ENCODE measurements around the gene CCL24.
"Not testable (repeated sequence)": the region's sequence is repeated elsewhere in the genome, so short reads cannot be mapped to it uniquely, and the experiment has no call there.

The CCL24 gene, protein sequence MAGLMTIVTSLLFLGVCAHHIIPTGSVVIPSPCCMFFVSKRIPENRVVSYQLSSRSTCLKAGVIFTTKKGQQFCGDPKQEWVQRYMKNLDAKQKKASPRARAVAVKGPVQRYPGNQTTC

DNA sequence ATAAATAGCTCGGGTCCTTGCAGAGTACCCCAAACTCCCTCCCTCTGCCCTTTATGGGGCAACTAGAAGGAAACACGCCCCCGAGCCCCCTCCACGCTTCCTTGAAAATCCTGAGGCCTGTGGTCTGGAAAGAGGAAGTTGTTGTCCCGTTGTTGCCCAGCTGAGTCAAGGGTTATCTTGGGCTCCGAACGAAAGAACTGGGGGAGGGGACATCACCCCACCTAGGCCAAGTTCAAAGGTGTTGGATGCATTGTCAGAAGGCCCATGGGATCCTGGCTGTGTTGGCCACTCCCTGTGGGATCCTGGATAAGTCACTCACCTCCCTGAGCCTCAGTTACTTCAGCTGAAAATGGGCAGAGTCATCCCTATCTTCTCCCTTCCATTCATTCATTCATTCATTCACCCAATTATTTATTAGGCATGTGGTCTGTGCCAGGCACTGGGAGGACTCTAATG lies at the start of gene CCL24:
Gene CCL24, minus strand, starts transcription at position 26 of the 456 bp plus-strand sequence. CDS start 91 bp downstream, outside the sequence.
- DNase-seq (ENCODE audit: low read depth): no peak

DNA sequence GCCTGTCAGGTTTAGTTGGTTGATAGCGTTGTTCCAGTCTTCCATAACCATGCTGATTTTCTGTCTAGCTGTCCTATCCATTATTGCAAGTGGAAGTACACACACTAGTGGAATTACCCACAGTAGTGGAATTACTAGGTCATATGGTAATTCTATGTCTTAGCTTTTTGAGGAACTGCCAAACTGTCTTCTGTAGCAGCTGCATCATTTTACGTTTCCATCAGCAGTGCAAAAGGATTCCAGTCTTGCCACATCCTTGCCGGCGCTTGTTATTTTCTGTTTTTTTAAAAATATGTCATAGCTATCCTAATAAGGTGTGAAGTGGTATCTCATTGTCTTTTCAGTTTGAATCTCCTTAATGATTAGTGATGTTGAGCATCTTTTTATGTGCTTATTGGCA lies 48.0 kb upstream of the CCL24 start:
- DNase-seq (ENCODE audit: low read depth): peak; percentile 87

DNA sequence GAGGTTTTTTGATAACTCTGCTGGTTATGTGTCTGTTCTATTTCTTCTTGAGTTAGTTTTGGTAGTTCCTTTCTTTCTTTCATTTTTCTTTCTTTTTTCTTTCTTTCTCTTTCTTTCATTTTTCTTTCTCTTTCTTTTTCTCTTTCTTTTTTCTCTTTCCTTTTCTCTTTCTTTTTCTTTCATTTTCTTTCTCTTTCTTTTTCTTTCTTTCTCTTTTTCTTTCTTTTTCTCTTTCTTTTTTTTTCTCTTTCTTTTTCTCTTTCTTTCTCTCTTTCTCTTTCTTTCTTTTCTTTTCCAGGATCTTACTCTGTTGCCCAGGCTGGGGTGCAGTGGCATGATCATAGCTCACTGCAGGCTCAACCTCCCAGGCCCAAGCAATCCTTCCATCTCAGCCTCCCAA lies 44.8 kb upstream of the CCL24 start:
- no peak for DNase-seq (ENCODE audit: low read depth)

DNA sequence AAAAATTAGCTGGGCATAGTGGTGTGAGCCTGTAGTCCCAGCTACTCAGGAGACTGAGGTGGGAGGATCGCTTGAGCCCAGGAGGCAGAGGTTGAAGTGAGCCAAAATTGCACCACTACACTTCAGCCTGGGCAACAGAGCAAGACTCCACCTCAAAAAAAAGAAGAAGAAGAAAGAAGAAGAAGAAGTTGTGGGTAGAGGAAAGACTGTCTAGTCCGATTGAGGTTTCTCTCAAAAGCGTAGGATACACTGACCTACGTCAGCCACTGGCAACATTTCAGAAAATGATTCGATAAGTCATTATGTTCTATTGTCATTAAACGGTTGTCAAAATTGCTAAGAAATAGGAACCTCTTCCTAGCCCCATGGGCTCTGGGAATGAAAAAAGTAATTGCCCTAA lies 42.9 kb upstream of the CCL24 start:
- DNase-seq (ENCODE audit: low read depth): no peak

DNA sequence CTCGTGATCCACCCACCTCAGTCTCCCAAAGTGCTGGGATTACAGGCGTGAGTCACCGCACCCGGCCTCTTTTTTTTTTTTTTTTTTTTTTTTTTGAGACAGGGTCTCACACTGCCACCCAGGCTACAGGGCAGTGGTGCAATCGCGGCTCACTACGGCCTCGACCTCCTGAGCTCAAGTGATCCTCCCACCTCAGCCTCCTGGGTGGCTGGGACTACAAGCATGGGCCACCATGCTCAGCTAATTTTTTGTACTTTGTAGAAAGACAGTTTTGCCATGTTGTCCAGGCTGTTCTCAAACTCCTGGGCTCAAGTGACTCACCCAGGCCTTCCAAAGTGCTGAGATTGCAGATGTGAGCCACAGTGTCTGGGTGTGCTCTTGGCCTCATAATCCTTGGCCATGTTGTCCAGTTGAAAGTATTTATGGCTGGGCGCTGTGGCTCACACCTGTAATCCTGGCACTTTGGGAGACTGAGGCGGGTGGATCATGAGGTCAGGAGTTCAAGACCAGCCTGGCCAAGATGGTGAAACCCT lies 41.3 kb upstream of the CCL24 start:
- DNase-seq (ENCODE audit: low read depth): peak; percentile 61

DNA sequence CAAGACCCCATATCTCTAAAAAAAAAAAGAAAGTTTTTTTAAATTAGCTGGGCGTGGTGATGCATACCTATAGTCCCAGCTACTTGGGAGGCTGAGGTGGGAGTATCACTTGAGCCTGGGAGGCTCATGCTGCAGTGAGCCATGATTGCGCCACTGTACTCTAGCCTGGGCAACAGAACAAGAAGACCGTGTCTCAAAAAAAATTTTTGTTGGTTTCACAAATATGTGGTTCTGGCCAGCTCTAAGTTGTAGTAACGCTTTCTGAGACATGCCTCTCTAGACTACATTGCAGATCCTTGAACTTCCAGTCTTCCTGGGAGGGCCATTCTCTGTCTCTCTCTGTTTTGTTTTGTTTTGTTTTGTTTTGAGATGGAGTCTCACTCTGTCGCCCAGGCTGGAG lies 40.6 kb upstream of the CCL24 start:
- peak; percentile 92 for DNase-seq (ENCODE audit: low read depth)

DNA sequence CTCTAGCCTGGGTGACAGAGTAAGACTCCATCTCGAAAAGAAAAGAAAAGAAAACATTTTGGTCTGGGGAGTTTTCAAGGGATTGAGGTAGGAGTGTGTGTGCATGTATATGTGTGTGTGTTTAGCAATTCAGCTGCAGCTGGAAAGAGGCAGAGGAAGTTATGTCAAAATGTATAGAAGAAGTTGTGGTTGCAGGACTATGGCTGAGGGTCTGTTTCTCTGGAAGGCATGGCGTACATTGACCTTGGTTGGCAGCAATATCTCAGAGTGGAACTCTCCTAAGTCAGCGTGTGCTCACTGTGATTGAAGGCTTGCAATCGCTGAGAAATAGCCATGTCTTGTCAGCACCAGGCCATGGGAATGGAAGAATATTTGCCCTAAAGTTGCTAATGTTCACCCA lies 36.6 kb upstream of the CCL24 start:
- no peak for DNase-seq (ENCODE audit: low read depth)

DNA sequence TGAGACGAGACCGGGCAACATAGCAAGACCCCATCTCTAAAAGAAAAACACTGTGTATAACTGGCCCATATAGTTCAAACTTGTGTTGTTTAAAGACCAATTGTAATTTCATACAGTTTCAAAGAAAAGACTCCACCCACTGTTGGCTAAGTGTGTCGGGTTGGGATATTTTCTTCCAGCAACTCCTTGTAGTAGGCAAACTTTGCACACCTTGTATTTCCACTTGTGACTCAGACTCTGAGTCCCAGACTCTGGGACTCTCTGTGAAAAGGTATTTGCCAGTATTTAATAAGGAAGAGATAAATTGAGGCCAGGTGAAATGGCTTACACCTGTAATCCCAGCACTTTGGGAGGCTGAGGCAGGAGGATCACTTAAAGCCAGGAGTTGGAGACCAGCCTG lies 36.0 kb upstream of the CCL24 start:
- DNase-seq (ENCODE audit: low read depth): no peak

DNA sequence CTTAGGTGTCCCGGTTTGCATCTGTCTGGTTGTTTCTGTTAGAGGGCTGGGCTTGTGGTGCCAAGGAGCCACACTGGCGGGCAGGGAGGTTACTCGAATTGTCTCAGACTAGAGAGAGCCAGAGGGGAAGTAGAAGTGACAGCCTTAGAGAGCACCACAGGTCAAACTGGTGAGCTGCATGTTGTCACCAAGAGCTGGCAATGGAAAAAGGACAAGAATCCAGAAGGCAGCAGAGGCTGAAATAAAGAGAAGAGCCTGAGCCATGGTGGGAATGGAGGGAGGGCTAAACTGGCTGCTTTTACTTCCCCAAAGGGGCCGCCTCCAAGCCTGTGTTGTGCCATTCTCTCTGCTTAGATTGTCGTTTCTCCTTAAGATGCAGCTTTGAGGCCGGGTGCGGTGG lies 34.1 kb upstream of the CCL24 start:
- DNase-seq (ENCODE audit: low read depth): no peak

DNA sequence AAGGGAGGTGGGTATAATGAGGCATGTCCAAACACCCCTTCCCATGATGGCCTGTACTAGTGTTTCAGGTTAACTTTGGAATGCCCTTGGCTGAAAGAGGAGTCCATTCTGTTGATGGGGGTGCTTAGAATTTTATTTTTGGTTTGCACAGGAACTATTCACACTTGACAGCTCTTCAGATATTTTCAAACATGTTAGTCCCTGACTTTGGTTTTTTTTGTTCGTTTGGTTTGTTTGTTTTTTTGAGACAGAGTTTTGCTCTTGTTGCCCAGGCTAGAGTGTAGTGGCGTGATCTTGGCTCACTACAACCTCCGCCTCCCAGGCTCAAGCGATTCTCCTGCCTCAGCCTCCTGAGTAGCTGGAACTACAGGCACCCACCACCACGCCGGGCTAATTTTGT lies 31.5 kb upstream of the CCL24 start:
- not testable (repeated sequence) for DNase-seq (ENCODE audit: low read depth)

DNA sequence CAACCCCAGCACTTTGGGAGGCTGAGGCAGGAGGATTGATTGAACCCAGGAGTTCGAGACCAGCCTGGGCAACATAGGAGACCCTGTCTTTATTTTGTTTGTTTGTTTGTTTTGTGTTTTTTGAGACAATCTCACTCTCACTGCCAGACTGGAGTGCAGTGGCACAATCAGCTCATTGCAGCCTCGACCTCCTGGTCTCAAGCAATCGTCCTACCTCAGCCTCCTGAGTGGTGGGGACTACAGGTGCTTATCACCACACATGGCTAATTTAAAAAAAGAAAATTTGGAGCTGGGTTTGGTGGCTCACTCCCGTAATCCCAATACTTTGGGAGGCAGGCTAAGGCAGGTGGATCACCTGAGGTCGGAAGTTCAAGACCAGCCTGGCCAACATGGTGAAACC lies 30.6 kb upstream of the CCL24 start:
- no peak for DNase-seq (ENCODE audit: low read depth)

DNA sequence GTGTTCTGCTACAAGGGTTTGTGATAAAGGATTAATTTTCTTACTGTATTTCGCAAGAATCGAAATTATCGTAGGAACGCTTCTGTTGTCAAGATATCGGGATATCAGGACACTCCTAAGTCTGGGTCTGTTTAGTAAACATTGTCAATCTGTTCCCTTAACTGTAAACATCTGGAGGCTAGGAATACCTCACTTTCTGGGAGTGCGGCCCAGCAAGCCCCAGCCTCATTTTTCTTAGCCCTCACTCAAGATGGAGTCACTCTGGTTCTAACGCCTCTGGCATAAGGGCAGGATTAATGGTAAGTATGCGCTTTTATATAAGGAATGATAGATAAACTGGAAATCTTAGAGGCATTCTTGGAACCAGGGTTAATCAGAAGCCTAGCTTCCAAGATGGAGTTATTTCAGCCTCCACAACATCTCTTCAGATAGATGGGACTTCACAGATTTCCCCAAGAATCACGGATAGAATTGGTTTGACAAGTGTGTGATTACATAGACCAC lies 30.1 kb upstream of the CCL24 start:
- no peak for DNase-seq (ENCODE audit: low read depth)

DNA sequence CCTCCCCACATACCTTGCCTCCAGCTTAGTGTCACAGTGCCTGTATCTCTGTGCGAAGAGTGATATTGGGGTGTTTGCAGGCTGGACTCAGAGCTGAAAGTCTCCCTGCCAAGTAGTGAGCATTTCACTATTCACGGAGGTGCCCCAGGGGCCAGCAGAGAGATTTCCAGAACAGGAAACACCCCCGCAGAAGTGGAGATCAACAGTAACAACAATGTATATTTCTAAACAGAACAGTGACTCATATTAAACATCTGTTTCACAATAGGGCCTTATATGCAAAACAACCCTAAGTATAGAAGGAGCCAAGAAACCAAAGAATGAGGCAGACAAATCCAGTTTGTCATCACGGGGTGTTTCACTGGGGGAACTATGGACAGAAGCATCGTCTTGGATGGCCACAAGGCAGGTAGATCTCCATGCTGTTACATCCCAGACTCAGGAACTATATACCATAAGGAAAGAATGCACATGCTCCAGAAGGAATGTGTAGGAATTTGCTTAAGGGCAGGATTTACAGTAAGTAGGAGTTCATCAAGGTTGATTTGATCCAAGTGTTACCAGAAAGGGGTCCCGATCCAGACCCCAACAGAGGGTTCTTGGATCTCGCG lies 29.3 kb upstream of the CCL24 start:
- DNase-seq (ENCODE audit: low read depth): peak; percentile 97

DNA sequence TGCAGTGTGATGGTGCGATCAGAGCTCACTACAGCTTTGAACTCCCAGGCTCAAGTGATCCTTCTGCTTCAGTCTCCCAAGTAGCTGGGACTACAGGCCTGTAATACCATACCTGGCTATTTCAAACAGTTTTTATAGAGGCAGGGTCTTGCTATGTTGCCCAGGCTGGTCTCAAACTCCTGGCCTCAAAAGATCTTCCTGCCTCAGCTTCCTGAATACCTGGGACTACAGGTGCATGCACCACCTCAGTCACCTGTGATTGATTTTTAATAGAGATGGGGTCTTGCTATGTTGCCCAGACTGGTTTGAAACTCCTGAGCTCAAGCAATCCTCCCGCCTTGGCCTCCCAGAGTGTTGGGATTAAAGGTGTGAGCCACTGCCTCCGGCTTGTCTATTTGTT lies 26.4 kb upstream of the CCL24 start:
- no peak for DNase-seq (ENCODE audit: low read depth)

DNA sequence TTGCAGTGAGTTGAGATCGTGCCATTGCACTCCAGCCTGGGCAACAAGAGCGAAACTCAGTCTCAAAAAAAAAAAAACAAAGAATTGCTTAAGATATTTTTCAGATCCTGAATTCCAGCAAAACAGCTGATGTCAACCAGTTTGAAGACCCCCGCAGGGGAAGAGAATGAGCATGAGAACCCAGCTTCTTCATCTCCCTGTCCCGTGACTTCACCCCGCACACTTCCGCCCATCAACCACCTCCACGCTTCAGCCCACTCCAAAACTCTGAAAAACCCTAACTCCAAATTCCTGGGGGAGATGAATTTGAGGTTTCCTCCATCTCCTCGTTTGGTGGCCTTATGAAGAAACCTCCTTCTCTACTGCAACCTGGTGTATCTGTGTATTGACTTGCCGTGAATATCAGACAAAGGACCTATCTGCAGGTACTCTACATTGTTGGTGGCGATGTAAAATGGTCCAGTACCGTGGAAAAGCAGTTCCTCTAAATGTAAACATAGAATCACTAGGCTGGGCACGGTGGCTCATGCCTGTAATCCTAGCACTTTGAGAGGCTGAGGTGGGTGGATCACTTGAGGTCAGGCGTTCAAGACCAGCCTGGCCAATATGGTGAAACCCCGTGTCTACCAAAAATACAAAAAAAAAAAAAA lies 24.8 kb upstream of the CCL24 start:
- DNase-seq (ENCODE audit: low read depth): not testable (repeated sequence)

DNA sequence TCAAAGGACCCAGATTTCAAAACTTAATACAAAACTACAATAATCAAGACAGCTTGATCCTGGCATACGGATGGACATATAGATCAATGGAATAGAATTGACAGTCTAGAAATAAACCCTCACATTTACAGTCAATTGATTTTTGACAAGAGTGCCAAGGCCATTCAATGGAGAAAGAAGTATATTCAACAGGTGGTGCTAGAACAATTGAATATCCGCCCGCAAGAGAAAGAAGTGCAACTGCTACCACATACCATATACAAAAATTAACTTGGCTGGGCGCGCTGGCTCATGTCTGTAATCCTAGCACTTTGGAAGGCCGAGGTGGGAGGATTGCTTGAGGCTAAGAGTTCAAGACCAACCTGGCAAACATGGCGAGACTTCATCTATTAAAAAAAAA lies 23.2 kb upstream of the CCL24 start:
- DNase-seq (ENCODE audit: low read depth): no peak

DNA sequence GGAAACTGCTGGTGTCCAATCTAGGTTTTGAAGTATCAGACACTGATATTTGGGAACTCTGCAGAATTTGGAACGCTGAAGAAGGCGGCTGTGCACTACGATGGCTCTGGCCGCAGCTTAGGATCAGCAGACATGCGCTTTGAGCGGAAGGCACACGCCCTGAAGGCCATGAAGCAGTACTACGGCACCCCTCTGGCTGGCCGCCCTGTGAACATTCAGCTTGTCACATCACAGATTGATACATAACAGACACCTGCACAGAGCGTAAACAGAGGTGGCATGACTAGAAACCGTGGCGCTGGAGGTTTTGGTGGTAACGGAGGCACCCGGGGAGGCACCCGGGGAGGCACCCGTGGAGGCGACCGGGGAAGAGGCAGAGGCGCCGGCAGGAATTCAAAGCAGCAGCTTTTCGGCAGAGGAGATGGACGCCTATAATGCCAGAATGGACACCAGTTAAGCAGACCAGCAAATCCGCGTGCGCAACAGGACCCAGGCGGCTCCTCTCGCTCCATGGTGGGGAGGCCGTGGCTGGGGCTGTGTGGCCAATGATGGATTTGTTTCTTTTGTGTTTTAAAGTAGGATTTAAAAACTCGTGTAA lies 22.2 kb upstream of the CCL24 start:
- DNase-seq (ENCODE audit: low read depth): no peak

DNA sequence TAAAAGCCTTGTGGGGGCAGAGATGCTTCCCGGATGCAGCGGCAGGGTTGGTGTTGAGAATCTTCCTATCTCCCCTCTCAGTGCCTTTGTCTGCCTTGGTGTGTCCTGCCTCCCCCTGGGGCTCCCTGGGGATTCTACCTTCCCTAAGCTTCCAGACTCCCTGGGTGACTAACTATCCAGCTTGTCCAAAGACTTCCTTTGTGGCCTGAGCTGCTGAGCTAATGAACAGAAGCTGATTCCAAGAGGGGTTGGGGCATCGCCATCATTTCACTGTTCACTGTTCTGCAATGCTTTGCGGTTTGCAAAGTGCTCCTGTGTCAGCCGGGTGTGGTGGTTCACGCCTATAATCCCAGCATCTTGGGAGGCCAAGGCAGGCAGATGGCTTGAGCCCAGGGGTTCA lies 20.1 kb upstream of the CCL24 start:
- DNase-seq (ENCODE audit: low read depth): peak; percentile 34

DNA sequence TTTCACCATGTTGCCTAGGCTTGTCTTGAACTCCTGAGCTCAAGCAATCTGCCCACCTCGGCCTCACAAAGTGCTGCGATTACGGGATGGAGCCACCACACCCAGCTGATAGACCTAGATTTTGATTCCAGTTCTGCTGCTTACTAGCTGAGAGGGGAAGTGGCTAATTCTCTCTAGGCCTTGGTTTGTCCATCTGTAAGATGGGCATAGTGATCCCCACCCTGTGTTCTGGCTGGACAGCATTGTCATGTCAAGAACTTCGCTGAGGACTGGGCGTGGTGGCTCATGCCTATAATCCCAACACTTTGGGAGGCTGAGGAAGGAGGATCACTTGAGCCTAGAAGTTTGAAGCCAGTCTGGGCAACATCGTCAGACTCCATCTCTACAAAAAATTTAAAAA lies 17.4 kb upstream of the CCL24 start:
- DNase-seq (ENCODE audit: low read depth): no peak

DNA sequence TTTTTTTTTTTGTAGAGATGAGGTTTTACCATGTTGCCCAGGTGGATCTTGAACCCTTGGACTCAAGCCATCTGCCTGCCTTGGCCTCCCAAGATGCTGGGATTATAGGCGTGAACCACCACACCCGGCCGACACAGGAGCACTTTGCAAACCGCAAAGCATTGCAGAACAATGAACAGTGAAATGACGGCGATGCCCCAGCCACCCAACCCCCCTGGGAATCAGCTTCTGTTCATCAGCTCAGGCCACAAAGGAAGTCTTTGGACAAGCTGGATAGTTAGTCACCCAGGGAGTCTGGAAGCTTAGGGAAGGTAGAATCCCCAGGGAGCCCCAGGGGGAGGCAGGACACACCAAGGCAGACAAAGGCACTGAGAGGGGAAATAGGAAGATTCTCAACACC lies 16.1 kb upstream of the CCL24 start:
- DNase-seq (ENCODE audit: low read depth): peak; percentile 64

DNA sequence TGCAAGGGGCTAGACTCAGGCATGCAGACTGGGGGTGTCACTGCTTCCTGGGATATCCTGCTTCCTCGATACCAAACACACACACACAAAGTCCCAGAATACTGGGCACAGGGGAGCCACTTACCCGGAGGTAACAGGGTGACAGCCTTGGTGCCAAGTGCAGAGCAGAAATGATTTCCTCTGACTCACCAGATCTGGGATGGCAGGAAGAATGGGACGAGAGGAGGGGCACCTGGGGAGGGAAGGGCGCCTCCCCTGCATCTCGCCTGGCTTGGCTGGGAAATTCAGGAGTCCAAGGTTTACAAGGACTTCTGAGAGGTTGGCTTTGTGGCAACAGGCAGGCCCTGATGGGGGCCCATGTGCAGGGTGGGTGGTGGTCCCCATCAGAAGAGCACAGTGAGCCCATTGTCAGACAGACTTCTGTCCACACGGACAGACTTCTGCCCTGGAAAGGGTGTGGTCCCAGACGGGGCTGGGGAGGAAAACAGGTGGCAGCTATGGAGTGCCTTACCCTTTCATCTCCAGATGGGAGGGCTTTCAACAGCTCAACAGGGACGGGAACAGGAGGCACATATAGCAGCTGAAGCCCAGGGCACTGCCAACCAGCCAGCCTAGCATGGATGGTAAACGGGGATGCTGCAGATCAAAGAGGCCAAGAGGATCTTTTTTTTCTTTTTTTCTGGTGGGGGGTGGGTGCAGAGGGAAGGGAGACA lies 9.7 kb upstream of the CCL24 start:
- no peak for DNase-seq (ENCODE audit: low read depth)

DNA sequence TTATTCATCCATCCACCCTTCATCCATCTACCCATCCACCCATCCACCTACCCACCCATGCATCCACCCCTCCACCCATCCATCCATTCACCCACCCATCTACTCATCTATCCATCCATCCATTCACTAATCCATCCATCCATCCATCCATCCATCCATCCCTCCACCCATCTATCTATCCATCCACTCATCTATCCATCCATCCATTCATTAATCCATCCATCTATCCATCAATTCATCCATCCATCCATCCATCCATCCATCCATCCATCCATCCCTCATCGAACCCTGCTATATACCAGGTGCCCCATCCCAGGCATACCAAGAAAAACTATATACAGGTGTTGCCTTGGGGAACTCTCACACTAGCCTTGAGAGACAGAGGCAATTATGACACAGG lies 7.1 kb upstream of the CCL24 start:
- DNase-seq (ENCODE audit: low read depth): no peak
